ENCODE data around the gene CHODL.

CHODL gene

GRCh38 chr21:18294100-18294499 is 49.5 kb downstream of the CHODL start:
- DNase-seq: no peak

- no peak for DNase-seq
Observed at GRCh38 chr21:18298228-18298627, 53.6 kb downstream of the CHODL start.
